Medulla oblongata (tissue), 1 donor: ENCODE measurements around the gene INPP4A.

Source experiments
- DNase-seq: peaks from one replicate; pipeline ENCODE4 v3.0.0-alpha.2; 2015; ENCODE audit errors: extremely low spot score

The INPP4A gene

GRCh38 chr2:98632351-98632750, 187.7 kb downstream of the INPP4A start:
- no peak for DNase-seq

- no peak for DNase-seq
Observed at GRCh38 chr2:98634406-98635092, 189.9 kb downstream of the INPP4A start.

GRCh38 chr2:98637401-98638147, 192.9 kb downstream of the INPP4A start:
- no peak for DNase-seq

- no peak for DNase-seq
Observed at GRCh38 chr2:98643496-98644100, 198.9 kb downstream of the INPP4A start.
